Neutrophil (primary cell): ENCODE measurements around the gene IDE.

Experiments
- H3K27ac ChIP-seq: fragments of 200-600 bp; sonication (generic); 2 replicates; pipeline ENCODE4 v1.5.1; 2016; ENCODE audit warnings: mild to moderate bottlenecking, moderate library complexity
- H3K27me3 ChIP-seq: fragments of 200-600 bp; sonication (generic); 2 replicates; pipeline ENCODE4 v1.6.0; 2016; ENCODE audit warnings: mild to moderate bottlenecking
- H3K36me3 ChIP-seq: fragments of 200-600 bp; sonication (generic); 2 replicates; pipeline ENCODE4 v1.5.1; 2017
- H3K4me1 ChIP-seq, 2 experiments: fragments of 200-600 bp in 1 of 2; sonication (generic) in 1 of 2; 1 replicate in 1 of 2; 2 replicates in 1 of 2; pipeline versions ENCODE4 v1.5.1 to v1.6.1; 2013 to 2016; ENCODE audit warnings: low read depth in 1 of 2, low read length in 1 of 2, mild to moderate bottlenecking in 1 of 2, moderate library complexity in 1 of 2; ENCODE audit not compliant: control insufficient read depth in 1 of 2, insufficient read depth in 1 of 2
- H3K4me3 ChIP-seq, 2 experiments: fragments of 200-600 bp in 1 of 2; sonication (generic) in 1 of 2; 1 replicate in 1 of 2; 2 replicates in 1 of 2; pipeline ENCODE4 v1.5.1; 2013 to 2016; ENCODE audit warnings: low read depth in 1 of 2, low read length in 1 of 2, mild to moderate bottlenecking in 1 of 2, moderate library complexity in 1 of 2
- H3K9me3 ChIP-seq: fragments of 200-600 bp; sonication (generic); 2 replicates; pipeline ENCODE4 v1.5.1; 2016
- CTCF ChIP-seq: fragments of 200-600 bp; sonication (generic); IDR thresholded peaks from 2 replicates; pipeline ENCODE4 v1.5.1; 2016; ENCODE audit warnings: antibody characterized with exemption

IDE gene

DNA sequence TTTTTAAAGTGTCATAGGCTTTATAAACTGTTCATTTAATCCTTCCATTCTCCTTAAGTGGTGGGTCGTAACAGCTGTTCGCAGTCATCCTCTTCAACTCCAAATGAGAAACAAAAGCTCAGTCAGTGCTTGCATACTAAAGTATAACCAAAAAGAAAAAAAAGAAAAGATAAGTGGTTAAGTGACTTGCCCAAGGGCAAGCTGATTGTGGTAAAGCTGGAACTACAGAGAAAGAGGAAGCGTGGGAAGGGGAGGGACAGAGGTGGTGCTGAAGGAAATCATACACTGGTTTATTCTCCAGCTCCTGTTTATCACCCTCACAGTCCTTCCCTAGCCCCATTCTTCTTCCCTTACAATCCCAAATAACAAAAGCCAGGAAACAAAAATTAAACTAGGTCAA lies 29.6 kb downstream of the IDE start:
- no peak overlapping the region for H3K4me3 ChIP-seq
- peak overlapping the region; percentile 41 for H3K27ac ChIP-seq
- TF ChIP-seq CTCF: no peak
- peaks cover 5 to 11% of the 10 kb centered on the region in 2 experiments for H3K4me1 ChIP-seq
- peaks cover 6% of the 10 kb centered on the region for H3K36me3 ChIP-seq
- no peaks in the 10 kb centered on the region for H3K9me3 ChIP-seq
- H3K27me3 ChIP-seq: no peaks in the 10 kb centered on the region

DNA sequence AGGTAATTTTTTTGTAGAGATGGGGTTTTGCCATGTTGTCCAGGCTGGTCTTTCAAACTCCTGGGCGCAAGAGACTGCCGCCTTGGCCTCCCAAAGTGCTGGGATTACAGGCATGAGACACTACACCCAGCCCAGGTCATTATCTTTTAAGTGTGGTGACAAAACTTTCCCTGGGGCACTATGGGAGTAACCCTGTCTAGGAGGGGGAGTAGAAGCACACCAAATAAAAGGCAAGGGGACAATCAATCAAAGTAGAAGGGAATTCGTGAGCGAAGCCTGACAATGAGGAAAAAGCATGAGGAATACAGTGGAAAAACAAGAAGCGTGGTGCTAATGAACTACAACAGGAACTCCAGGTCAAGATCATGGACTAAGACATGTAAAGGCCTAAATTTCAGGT lies 31.4 kb downstream of the IDE start:
- no peaks in the 10 kb centered on the region for H3K9me3 ChIP-seq
- no peak for TF ChIP-seq CTCF
- H3K27me3 ChIP-seq: no peaks in the 10 kb centered on the region

GRCh38 chr10:92541583-92541982 lies 32.3 kb downstream of the IDE start:
- no peaks in the 10 kb centered on the region for H3K9me3 ChIP-seq
- TF ChIP-seq CTCF: no peak
- peaks cover 5 to 11% of the 10 kb centered on the region in 2 experiments for H3K4me1 ChIP-seq
- H3K27ac ChIP-seq: no peak overlapping the region
- no peaks in the 10 kb centered on the region for H3K36me3 ChIP-seq
- no peak overlapping the region for H3K4me3 ChIP-seq
- no peaks in the 10 kb centered on the region for H3K27me3 ChIP-seq

More for the DNA sequence above, 31.4 kb downstream of the IDE start:
- peaks cover 5 to 11% of the 10 kb centered on the region in 2 experiments for H3K4me1 ChIP-seq
- no peaks in the 10 kb centered on the region for H3K36me3 ChIP-seq
- no peak overlapping the region for H3K4me3 ChIP-seq
- no peak overlapping the region for H3K27ac ChIP-seq

GRCh38 chr10:92538231-92538958 lies 35.5 kb downstream of the IDE start:
- TF ChIP-seq CTCF: no peak
- H3K9me3 ChIP-seq: no peaks in the 10 kb centered on the region
- H3K27ac ChIP-seq: no peak overlapping the region

GRCh38 chr10:92530891-92531535 lies 42.9 kb downstream of the IDE start:
- H3K36me3 ChIP-seq: peaks cover 30% of the 10 kb centered on the region
- no peak overlapping the region for H3K27ac ChIP-seq
- H3K27me3 ChIP-seq: no peaks in the 10 kb centered on the region
- no peak for TF ChIP-seq CTCF
- no peak overlapping the region for H3K4me3 ChIP-seq
- H3K9me3 ChIP-seq: no peaks in the 10 kb centered on the region
- H3K4me1 ChIP-seq: no peaks in the 10 kb centered on the region

More at GRCh38 chr10:92538231-92538958, 35.5 kb downstream of the IDE start:
- Histone ChIP-seq H3K36me3 (peaks cover 6% of the 10 kb centered on the region), H3K4me1 (no peaks in the 10 kb centered on the region), H3K27me3 (no peaks in the 10 kb centered on the region), H3K4me3 (no peak overlapping the region)
